GM18511 (cell line): ENCODE measurements around the gene CCDC9B.
A peak's percentile ranks its signal among the peaks of the same experiment; 100 is the strongest.

ENCODE experiments used
- ATAC-seq: cut with Tn5 transposase; IDR thresholded peaks from one replicate; pipeline ENCODE4 v1.9.1; 2021; ENCODE audit warnings: mild to moderate bottlenecking, moderate library complexity; ENCODE audit not compliant: unreplicated experiment

Gene CCDC9B

GRCh38 chr15:40340740-40341400 lies at the start of gene CCDC9B:
TSS of gene CCDC9B (minus strand) at chr15:40340939. CDS start at chr15:40340819, 120 bp downstream.
- ATAC-seq, result no peak

GRCh38 chr15:40389824-40390595 lies 49.3 kb upstream of the CCDC9B start:
- ATAC-seq, result no peak

- no peak for ATAC-seq
Observed at GRCh38 chr15:40388941-40389823, 48.4 kb upstream of the CCDC9B start.

- no peak for ATAC-seq
Observed at GRCh38 chr15:40386480-40386879, 45.7 kb upstream of the CCDC9B start.

GRCh38 chr15:40382580-40383456 lies 42.1 kb upstream of the CCDC9B start, which contains the start of gene KNSTRN:
TSS of gene KNSTRN (plus strand) at chr15:40382721. CDS start at chr15:40382836, 115 bp downstream.
- ATAC-seq, result peak; percentile 99

- no peak for ATAC-seq
Observed at GRCh38 chr15:40381818-40382529, 41.2 kb upstream of the CCDC9B start.

- no peak for ATAC-seq
Observed at GRCh38 chr15:40380636-40381035, 39.9 kb upstream of the CCDC9B start.

GRCh38 chr15:40379853-40380252 lies 39.1 kb upstream of the CCDC9B start:
- no peak for ATAC-seq

GRCh38 chr15:40379374-40379773 lies 38.6 kb upstream of the CCDC9B start:
- no peak for ATAC-seq

GRCh38 chr15:40377606-40378005 lies 36.9 kb upstream of the CCDC9B start:
- ATAC-seq, result no peak

GRCh38 chr15:40372981-40373380 lies 32.2 kb upstream of the CCDC9B start:
- ATAC-seq, result no peak

- ATAC-seq, result no peak
Observed at GRCh38 chr15:40369971-40370370, 29.2 kb upstream of the CCDC9B start.

- no peak for ATAC-seq
Observed at GRCh38 chr15:40369474-40369869, 28.7 kb upstream of the CCDC9B start.

GRCh38 chr15:40368719-40369473 lies 28.2 kb upstream of the CCDC9B start:
- no peak for ATAC-seq

- peak; percentile 94 for ATAC-seq
Observed at GRCh38 chr15:40367686-40368611, 27.2 kb upstream of the CCDC9B start.

GRCh38 chr15:40367371-40367685 lies 26.6 kb upstream of the CCDC9B start:
- ATAC-seq, result no peak

GRCh38 chr15:40366457-40367370 lies 26.0 kb upstream of the CCDC9B start:
- no peak for ATAC-seq
